Eye (tissue), 1 donor: Measurements from ENCODE around the gene GNG13.
"Not testable (repeated sequence)": the region's sequence is repeated elsewhere in the genome, so short reads cannot be mapped to it uniquely, and the experiment has no call there.

Experiments used
- DNase-seq: peaks from one replicate; pipeline ENCODE4 v3.0.0-alpha.2; 2015

GNG13 gene, protein sequence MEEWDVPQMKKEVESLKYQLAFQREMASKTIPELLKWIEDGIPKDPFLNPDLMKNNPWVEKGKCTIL

DNA sequence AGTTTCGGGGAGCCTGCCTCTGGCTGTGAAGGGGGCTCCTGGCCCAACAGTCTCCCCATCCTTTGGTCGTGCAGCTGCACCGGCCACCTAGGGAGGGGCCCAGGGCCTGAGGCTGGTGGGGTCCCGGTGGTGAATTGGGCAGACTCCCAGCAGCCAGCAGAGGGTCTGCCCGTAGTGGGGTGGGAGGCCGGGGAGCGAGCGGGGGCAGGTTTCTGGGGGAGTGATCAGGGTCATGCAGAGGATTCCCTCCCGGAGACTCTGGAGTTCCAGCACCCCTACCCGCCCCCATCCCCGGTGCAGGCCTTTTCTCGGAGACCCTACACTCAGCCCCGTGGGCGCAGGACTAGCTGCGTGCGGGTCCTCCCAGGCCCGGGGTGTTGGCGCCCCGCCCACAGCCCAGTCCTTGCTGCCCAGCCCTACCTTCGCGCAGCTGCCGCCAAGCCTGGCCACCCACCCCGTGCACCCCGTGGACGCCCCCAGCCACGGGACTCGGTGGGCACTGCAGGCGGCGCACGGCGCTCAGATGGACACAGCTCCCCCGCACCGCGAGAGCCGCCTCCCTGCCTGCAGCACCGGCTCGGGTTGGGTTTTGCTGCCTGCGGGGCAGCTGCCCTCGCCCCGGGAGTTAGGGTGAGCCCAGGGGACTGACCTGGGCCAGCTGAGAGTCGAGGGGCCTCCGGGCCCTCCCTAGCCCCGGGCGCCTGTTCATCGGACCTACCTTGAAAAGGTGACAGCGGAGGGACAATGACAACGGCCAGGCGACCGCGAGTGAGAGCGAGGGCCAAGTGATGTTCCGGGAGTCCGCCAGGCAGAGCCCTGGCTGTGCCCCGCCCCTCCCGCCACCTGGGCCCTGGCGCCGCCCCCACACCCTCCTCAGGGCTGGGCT, at the start of gene GNG13:
Gene GNG13 (minus strand): TSS at position 787 of the 886 bp plus-strand sequence. CDS start 1,657 bp downstream, outside the sequence.
- DNase-seq, result peak; percentile 40

DNA sequence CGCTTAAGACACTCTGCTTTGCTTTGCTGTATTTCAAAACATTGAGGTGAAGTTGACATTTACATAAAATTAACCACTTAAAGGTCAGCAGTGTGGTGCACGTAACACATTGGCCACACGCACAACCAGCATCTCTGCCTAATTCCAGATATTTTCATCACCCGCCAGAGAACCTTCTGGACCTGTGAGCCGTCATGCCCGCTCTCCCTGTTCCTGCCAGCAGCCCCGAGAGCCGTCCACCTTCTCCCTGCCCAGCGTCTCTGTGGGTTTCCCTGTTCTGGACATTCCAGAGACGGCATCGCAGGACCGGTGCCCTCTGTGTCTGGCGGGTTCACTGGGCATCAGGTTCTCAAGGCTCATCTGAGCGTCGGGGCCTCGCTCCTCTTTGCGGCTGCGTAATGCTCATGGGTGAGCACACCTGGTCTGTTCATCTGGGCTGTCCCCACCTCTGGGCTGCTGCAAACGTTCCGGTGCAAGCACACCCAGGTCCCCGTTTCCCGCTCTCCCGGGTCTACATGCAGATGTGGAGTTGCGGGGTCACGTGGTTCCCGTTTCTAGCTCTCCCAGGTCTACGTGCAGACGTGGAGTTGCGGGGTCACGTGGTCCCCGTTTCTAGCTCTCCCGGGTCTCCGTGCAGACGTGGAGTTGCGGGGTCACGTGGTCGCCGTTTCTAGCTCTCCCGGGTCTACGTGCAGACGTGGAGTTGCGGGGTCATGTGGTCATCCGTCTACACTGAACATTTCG, 48.1 kb upstream of the GNG13 start:
- no peak for DNase-seq

DNA sequence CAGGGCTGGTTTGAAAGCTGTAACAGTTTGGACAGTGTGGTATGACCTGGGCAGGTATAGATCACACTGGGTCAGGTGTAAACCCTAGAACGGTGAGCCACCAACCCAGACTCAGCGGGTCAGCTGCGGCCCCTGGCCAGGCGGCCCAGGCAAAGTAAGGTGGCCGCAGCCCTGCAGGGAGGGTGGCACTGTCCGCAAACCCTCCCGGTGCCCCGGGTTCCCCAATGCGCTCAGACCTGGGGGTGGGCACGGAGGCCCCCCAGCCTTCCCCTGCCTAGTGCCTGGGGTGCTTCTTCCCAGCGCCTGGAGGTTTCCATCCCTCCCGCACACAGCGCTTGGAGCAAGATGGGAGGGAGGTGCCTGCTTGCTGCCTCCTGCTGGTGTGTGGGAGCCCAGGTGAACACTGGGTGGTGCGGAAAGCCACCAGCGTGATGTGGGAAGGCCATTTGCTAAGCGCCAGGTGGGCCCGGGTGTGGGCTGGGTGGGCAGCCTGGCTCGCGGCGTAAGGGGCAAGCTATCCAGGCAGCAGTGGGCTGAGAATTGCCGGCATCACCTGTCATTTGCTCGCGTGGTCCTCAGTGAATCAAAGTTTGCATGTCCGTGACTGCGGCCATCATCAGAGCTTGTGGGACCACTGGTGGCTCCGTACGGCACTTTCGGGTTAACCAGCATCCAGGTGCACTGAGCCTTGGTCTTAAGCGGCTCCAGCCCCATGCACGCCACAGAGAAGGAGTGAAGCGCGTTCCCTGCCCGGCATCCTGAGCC, 47.3 kb upstream of the GNG13 start:
- no peak for DNase-seq

DNA sequence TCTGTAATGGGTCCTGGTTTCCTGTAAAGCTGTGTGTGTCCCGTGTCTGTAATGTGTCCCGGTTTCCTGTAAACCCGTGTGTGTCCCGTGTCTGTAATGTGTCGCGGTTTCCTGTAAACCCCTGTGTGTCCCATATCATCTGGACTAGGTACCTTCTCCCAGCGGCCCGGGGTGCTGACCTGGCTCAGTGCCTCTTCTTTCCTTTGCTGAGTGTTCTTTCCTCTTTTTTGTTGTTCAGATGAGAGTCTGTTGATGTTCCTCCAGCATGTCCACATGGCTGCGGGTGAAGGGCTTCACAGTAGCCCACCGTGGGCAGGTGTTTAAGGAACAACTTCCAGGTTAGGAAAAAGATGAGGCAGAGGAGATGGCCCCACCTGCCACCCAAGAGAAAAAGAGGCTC, 46.6 kb upstream of the GNG13 start:
- DNase-seq, result no peak

DNA sequence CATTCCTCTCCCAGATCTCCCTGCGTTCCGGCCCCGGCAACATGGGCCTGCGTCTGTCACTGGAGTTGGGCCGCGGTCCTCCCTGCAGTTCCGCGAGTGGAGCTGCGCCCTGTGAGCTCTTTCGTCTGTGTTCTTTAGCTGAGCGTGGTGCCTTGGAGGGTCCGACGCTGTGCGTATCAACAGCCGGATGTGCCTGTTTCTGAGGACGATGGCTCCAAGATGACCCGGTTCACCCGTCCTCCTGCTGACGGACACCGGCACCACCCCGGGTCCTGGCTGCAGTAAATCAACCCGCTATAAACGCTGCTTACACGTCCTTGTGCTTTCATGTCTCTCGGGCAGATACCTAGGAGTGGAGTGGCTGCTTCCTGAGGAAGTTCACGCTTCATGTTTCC, 44.8 kb upstream of the GNG13 start:
- DNase-seq, result no peak

DNA sequence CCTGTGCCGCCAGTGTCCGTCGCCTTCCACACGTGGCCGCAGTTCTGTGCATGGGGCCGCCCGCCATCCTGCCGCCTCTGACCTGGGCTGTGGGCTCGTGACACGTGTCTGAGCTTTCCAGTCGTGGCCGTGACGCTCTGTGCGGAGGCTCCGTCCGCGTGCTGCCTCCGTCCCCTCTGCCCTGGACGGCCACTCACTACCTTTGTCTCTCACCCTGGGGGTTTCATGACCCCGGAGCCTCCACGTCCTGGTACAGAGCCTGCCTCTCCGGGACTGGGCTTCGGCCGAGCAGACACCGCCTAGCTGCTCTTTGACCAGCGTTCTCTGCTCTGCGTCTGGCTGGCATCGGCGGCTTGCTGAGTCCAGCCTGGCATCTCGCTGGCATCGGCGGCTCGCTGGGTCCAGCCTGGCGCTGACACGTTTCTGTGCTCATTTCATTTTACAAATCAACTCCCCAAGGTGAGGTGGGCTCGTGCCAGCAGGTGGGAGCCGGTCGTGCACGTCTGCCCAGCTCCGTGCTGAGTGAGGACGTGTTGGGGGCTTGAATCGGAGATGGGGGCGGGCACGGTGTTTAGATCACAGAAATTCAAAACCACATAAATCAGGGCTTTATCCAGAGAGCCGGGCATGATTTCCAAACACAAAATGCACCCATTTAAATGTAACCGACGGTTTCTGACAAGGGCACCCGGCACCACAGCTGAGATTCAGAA, 44.3 kb upstream of the GNG13 start:
- no peak for DNase-seq

DNA sequence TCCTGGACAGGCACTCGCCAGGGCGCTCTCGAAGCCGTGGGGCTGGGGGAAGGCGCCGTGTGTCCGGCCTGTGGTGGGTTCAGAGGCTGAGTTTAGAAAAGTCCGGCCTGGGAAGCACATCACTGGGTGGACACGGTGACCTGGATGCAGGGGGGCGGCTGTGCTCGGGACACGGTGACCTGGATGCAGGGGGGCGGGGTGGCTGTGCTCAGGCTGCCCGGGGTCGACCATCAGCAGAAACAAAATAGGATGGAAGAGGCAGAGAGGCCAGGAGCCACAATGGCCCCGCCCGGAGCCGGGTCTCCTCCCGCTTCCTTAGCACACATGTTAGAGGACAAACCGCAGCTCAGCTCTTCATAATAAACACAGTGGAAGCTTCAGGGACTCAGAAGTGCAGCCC, 43.2 kb upstream of the GNG13 start:
- no peak for DNase-seq

DNA sequence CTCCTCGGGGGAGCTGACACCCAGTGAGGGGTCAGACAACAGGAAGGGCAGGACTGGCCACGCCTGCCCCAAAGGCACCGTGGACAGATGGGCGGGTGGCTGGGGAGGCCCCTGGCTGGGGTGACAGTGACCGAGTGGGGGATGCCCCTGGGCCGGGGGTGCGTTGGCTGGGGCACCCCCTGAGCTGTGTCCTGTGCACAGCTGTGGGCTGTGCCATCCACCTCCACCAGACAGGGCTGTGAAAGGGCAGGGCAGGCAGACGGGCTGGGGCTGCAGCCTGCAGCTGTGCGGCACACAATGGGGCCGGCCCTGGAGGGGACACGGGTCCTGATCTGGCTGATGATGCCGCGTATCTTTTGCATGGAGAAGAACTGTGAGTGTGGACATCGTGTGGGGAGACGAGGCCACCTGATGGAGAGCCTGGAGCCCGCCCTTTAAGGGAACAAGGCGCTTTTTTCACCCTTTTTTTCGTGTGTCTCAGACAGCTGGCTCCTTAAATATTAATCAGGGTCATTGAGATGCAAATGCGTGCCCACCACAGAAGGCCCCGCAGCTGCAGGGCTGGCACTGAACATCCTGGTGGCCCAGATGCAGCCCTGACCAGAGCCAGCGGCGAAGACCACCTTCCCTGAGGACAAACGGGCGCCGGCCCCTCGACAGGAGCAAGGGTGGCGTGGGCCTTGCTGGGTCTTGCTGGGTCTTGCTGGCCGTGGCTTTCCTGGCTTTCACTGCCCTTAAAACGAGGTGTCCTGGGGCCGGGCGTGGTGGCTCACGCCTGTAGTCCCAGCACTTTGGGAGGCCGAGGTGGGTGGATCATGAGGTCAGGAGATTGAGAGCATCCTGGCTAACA, 42.4 kb upstream of the GNG13 start:
- DNase-seq, result peak; percentile 35

DNA sequence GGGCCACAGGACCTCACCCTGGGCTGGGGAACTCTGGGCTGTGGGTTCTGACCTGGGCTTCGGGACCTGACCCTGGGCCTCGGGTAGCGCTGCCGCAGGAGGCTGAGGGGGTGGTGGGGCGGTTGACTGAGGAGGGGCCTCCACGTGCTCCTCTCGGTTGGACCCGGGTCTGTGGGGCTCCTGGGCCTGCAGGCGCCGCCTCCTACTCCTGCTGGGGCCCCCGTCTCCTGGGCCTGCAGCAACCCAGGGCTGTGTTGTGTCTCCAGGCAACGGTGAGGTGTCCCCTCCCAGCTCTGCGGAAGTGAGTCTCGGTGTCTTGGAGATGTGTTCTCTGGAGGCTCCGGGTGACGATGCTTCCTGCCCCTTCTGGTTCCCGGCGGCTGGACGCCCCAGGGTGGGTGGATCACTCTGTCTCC, 41.5 kb upstream of the GNG13 start:
- DNase-seq, result peak; percentile 69

DNA sequence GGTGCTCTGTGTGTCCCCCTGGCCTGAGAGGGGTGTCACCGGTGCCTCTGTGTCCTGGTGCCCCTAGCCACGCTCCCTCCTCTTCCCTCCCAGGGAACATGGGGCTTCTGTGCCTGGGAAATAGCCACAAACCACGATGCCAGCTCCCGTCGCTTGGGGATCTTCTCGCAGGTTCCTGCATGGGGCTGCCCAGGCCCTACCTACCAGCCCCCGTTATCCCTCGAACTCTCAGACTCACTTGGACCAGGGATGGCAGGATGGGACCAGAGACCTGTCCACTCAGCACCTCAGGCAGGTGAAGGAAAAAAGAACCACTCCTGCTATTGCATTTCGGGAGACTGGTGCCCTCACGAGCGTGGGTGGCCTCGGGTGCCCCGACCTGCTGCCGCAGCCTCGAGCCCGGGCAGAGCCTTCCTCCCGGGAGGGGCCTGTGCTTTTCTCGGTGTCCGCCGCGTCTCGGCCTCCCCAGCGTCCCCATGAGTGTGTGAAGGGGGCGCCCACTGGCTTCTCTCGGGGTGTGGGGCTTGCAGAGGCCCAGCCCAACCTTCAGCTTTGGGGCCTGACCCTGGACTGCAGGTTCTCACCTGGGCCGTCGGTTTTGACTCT, 41.0 kb upstream of the GNG13 start:
- no peak for DNase-seq

DNA sequence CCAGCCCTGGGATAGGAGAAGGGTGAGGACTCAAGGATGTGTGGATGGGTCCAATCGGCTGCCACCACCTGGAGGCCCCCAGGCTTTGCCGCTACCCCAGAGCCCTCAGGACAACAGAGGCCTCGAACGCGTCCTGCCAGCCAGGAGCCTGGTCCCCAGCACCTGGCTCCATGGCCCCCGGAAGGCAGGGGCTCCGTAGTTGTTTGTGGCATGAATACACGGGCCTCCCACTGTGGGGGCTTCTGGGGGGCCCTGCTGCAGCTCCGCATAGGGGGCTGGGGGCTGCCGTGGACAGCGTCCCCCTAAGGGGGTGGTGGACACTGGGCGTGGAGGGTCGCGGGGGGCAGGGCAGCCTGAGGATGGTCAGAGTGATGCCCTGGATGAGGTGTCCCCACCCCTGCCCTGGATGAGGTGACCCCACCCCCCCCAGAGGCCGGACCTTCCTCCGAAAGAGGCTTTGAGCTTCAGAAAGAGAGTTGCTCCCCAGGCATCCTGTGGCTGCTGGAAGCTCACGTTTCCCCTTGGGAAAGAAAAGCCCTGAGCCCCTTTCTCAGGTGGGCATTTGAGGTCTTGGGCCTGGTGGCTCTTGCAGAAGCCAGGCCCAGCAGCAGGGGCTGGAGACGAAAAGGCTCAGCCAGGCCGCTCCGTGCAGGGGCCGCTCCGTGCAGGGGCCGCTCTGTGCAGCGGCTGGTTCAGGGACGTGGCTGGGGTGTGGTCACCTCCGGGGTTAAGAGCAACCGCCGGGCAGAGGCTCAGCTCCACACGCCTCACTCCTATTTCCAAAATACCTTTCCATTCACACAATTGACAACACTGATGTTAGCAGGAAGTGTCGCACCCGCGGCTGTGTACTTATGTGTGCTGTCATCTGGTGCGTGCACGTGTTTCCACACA, 40.3 kb upstream of the GNG13 start:
- no peak for DNase-seq

DNA sequence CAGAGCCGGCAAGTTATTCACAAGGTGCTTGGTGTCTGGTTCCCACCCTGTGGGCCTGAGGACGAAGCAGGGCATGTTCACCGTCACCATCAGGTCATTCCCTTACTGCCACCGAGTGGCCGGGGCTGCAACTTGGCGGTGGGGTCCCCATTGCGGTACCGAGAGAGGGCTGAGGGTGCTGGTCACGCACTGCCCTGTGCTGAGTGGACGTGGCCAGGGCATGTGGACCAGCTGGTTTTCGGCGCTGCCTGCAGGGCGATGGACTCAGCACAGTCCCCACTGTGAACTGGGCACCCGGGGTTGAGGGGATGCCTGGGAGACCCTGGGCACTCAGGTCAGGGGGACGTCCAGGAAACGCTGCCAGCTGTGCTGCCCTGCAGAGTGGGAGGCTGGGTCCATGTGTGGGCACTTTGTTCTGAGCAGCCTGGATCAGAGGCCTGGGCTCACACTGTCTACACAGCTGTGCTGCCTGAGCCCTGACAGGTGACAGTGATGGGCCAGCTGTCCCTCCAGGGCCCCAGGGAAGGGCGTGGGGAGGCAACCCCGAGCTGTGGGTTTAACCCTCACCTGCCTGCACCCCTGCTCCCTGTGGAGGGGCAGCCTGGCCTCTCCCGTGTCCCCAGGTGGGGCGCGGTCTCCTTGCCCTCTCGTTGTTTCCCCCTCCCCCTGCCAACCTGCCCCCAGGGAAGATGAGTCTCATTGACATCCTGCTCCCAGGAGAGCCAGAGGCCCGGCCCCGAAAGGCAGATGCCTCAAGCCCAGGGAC, 39.3 kb upstream of the GNG13 start:
- peak; percentile 41 for DNase-seq

DNA sequence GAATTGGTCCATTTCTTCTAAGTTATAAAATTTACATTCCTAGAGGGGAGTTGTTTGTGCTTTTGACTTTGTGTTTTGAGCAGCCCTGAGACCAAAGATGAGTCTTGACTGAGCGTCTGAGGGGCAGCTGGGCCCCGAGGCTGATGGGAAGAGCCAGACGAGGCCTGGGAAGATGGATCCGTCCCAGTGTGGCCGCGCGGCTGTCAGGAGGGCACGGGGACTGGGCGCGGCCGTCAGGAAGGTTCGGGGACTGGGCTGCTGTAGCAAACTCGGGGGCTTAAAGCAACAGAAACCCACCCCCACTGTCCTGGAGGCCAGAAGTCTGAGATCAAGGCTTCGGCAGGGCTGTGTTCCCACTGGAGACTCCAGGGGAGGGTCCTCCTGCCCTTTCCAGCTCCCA, 38.2 kb upstream of the GNG13 start:
- DNase-seq, result no peak

DNA sequence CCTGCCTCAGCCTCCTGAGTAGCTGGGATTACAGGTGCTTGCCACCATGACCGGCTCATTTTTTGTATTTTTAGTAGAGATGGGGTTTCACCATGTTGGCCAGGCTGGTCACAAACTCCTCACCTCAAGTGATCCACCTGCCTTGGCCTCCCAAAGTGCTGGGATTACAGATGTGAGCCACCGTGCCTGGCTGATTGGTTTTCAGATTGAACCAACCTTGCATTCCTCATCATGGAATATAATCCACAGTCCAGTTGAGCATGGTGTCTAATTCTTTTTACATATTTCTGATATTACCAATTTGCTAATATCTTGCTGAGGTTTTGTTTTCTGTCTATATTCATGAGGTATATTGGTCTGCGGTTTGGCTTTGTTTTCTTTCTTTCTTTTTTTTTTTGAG, 36.3 kb upstream of the GNG13 start:
- not testable (repeated sequence) for DNase-seq

DNA sequence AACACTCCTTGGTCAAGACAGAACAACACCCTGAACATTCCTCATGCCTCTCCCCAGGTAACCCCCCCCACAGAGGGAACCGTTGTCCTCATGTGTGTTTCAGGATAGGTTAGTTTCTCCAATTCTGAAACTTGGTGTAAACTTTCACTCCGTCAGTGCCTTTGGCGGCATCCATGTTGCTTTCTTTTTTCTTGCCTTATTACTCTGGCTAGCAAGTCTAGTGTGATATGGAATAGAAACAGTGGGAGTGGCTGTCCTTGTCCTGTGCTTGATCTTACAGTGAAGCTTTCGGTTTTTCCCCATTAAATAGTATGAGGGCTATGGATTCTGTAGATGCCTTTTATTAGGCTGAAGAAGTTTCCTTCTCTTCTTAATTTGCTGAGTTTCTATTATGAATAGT, 35.7 kb upstream of the GNG13 start:
- no peak for DNase-seq

DNA sequence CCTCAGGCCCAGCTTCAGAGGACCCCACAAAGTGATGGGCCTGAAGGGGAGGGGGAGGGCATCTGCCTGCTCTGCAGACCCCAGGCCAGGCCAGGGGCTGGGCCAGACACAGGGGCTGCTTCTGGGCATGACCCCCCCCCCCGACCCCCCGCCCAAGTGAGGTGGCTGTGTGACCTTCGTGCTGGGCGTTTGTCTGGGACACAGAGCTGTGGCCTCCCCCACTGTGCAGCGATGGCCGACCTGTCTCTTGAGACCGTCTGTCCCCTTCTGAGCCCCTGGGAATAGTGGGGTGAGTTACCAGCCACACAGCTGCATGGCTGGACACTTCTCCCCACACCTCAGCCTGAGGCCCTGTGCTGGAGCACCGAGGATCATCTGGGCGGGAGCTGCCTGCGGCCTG, 34.8 kb upstream of the GNG13 start:
- no peak for DNase-seq

DNA sequence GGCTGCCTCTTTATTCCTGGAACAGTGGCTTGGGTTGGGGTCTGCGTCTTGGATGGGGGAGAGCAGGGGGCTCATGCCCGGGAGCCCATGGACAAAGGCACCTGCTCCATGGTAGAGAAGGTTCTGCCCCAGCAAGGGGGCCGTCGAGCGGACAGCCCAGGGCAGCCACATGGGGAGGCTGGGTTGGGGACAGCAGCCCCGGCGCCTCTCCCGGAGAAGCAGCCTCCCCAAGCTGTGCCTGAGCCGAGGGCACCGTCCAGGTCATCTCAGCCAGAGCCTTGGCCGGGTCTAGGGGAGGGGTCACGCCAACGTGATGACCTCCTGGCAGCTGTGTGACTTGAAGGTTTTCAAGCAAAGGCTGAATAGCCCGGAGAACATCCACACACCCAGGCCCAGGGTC, 32.9 kb upstream of the GNG13 start:
- DNase-seq, result no peak

DNA sequence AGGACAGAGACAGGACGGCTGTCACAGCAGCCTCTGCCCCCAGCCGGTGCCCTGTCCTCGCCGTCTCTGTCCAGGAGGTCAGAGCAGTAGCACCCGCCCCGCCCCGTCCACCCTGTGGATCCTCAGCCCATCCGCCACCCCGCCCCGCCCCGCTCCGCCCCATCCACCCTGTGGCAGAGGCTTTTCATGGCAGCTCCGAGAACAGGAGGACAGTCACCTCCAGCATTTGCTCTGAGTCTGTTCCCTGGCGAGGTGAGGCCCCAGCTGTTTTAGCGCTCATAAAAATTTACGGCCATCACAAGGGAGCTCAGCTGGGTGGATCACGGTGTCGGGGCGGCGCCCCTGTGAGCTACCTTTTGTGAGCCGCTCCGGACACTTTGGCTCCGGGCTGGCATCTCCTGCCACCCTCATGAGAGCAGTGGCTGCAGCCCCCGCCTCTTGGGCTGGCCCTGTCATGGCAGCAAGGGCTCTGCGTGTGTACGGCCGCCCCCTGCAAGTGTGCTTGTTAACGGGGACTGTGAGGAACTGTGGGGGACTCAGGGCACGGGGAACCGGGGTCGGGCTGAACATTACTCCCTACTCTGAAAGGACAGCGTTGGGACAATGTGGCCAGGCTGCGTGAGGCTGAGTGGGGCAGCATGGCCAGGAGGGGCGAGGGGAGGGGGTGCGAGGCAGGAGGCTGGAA, 32.3 kb upstream of the GNG13 start:
- no peak for DNase-seq
